GM12872 (cell line): Measurements from ENCODE around the gene PGM5.

Source experiments
- TF ChIP-seq, protein P1 (sequence below): IDR thresholded peaks from 3 replicates; pipeline ENCODE4 v1.5.1; 2011; ENCODE audit warnings: low read depth, mild to moderate bottlenecking, low read length, moderate library complexity; ENCODE audit not compliant: insufficient read depth

PGM5 gene

DNA sequence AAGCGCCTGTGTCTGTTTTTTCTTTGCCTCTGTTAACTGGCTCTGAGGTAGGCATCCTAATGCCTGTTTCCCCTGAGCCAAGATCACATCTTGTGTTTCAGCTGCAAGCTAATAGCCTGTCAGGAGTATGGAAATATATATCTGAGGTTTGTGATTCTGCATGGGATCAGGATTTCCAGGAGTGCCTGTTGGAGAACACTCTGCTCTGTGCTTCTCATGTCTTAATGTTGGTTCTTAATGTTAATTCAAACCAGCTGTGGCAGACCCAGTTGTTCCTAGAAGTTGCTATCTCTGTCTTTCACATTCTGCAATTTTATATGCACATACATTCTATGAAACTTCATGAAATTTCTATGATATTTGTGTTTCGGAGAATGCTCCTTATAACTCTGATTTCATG, 72.1 kb downstream of the PGM5 start:
- TF ChIP-seq, protein P1, sequence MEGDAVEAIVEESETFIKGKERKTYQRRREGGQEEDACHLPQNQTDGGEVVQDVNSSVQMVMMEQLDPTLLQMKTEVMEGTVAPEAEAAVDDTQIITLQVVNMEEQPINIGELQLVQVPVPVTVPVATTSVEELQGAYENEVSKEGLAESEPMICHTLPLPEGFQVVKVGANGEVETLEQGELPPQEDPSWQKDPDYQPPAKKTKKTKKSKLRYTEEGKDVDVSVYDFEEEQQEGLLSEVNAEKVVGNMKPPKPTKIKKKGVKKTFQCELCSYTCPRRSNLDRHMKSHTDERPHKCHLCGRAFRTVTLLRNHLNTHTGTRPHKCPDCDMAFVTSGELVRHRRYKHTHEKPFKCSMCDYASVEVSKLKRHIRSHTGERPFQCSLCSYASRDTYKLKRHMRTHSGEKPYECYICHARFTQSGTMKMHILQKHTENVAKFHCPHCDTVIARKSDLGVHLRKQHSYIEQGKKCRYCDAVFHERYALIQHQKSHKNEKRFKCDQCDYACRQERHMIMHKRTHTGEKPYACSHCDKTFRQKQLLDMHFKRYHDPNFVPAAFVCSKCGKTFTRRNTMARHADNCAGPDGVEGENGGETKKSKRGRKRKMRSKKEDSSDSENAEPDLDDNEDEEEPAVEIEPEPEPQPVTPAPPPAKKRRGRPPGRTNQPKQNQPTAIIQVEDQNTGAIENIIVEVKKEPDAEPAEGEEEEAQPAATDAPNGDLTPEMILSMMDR: no peak

DNA sequence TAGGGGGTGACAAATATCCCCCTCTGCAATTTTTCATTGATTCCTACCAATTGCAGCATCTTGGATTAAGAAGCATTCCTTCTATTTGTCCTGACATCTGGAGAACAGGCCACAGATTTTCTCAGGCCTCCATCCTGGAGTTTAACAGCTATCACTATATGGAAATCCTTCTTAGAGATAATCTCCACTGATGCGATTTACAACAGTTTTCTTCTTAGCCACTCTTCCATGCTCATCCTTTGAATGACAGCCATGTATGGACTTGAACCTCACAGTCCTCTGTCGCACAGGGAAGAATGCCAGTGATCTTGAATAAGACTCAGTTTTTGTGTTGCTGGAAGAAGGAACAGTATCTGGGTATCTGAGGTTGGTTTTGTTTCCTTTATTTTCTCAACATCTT, 73.2 kb downstream of the PGM5 start:
- TF ChIP-seq, protein P1: no peak

DNA sequence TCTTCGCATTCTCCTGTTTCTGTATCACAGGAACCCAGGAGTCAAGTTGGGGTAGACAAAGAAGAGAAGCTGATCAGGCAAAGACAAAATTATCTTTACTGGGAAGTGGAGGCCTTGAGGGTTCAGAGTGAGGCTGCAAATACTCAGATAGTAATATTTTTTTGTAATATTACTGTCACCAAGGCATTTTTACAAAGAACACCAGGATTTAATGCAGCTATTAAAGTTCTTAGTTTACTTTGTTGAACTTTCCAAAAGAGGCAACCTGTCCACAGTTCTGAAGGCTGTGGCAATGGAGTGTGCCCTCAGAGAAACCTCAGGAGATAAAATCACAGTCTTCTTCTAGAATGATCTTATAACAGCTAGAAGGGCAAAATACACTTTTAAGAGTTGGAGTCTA, 74.9 kb downstream of the PGM5 start:
- TF ChIP-seq, protein P1: no peak

DNA sequence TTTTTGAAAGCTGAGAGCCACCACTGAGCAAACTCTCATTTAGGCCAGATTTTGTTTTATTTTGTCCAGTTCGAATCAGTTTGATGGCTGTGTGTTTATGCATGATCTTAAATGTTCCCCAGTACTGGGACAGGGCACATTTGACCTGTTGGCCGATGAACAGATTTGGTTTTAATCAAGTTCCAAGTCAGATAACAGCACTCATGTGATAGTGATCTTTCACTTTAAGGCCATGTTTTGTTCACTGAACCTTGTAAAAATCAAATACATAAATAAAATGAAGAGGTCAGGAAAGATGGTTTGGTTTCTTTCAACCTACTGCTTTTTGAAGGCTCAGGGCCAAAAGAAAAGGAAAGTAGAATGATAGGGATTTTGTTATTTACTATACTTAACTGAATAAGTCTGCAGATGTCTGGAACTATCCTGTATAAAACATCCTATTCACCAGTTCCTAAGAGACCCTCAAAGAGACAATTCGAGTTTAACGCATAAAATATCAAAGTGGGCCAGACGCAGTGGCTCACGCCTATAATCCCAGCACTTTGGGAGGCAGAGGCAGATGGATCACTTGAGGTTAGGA, 77.2 kb downstream of the PGM5 start:
- TF ChIP-seq, protein P1: no peak

DNA sequence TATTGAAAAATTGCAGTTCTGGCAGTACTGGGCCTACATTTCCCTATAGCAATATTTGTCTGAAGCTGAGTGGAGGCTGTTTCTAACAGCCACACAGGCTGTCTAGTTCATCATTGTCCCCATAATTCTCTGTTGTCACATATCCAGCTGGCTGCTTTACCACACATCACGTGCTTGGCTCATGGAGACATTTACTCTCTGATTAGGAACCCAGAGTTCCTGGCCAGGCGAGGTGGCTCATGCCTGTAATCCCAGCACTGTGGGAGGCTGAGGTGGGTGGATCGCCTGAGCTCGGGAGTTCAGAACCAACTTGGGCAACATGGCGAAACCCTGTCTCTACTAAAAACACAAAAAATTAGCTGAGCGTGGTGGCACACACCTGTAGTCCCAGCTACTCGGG, 81.4 kb downstream of the PGM5 start:
- TF ChIP-seq, protein P1: no peak

DNA sequence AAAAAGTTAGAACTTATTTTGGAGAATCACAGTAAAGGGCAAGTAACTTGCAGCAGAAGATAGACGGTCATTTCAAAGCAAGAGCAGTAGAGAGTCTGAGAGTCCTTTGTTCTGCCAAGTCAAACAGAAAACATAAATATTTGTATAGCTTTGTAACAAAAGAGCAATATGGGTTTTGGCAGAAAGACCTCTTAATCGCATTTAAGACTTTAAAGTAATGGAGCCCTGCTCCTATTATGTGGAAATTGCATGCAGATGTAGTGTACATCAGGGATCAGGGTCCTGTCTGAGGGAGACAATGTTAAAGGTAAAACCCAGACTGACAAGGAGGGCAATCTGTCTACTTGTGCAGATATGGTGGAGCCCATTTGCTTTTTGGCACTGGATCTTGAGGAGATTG, 87.2 kb downstream of the PGM5 start:
- TF ChIP-seq, protein P1: no peak

DNA sequence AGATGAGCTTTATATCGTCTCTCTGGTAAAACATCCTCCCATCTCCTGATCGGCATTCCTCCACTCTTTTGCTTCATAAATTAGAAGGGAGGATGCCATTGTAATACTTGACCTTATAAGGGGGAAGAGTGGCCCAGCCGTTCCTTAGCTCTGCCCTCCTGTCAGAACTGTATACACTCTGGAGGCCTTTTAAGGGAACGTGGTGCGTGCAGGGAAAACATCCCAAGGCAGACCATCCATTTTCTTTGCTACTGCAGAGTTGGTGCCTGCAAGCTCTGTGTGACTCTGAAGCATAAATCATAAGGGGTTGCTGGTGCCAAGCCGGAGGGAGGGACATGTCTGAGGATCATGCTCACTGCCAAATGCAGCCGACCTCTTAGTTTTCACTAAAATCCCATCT, 90.4 kb downstream of the PGM5 start:
- TF ChIP-seq, protein P1: no peak

DNA sequence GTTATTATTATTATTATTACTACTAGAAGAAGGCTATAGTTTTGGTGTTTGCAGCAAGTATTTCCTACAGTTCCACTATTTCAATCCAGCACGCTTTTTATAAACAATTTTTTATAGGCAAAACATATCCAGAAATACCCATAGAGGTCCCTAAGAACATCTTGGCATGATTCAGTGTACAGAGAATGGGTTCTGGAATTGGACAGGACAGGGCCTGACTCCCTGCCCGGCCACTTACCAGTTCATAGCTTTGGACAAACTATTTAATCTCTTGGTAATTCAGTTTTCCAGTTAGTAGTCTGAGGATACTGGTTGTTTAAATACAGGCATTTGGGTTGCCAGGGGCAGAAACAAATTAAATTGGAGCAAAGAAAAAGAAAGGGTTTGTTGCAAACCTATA, 91.2 kb downstream of the PGM5 start:
- TF ChIP-seq, protein P1: no peak
